ENCODE results near the gene PHLPP2.

Gene PHLPP2, protein sequence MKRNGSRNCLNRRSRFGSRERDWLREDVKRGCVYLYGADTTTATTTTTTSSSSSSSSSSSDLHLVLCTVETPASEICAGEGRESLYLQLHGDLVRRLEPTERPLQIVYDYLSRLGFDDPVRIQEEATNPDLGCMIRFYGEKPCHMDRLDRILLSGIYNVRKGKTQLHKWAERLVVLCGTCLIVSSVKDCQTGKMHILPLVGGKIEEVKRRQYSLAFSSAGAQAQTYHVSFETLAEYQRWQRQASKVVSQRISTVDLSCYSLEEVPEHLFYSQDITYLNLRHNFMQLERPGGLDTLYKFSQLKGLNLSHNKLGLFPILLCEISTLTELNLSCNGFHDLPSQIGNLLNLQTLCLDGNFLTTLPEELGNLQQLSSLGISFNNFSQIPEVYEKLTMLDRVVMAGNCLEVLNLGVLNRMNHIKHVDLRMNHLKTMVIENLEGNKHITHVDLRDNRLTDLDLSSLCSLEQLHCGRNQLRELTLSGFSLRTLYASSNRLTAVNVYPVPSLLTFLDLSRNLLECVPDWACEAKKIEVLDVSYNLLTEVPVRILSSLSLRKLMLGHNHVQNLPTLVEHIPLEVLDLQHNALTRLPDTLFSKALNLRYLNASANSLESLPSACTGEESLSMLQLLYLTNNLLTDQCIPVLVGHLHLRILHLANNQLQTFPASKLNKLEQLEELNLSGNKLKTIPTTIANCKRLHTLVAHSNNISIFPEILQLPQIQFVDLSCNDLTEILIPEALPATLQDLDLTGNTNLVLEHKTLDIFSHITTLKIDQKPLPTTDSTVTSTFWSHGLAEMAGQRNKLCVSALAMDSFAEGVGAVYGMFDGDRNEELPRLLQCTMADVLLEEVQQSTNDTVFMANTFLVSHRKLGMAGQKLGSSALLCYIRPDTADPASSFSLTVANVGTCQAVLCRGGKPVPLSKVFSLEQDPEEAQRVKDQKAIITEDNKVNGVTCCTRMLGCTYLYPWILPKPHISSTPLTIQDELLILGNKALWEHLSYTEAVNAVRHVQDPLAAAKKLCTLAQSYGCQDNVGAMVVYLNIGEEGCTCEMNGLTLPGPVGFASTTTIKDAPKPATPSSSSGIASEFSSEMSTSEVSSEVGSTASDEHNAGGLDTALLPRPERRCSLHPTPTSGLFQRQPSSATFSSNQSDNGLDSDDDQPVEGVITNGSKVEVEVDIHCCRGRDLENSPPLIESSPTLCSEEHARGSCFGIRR (N-terminal part only)

DNA sequence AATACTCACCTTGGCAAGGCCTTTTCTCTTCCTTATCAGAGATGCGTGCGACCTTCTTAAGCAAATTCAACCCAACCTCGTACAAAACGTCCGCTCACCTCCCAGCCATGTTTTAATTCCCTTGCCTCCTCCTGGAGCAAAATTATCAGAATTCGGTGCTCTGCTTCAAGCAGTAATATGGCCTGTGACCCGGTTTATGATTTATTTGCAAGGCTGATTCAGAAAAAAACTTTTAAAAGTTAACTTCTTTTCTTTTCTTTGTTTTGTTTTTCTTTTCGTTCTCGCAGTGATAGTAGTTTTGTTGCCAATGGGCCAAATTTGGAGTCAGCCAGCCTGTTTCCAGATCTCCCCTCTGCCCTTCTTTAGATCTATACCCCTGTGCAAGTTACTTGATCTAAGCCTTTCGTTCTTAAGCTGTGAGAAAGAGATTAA, at the start of gene PHLPP2:
PHLPP2 (minus strand) TSS at position 382 of the 432 bp plus-strand sequence. CDS start 9,906 bp downstream, outside the sequence.
- in situ Hi-C loops (cut with HindIII; ENCODE audit: low sequenced_read_pairs): no loop called here

DNA sequence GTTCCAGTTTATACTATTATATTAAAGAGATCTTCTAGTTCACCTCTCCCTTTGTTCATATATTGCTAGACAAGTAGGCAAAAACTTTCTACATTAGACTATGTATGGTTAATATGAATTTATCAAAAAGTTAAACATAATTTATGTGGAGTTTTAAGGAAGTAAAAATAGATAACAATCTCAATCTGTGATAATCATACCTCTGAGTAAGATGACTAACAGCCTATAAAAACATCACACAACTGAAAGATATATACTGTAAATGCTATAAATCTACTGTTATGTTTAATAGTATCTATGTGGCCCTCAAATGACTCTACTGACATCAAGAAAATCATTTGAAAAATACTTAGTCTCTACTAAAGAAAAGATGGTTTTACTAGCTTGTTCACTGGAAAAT, 47.1 kb upstream of the PHLPP2 start:
- in situ Hi-C loops (cut with HindIII; ENCODE audit: low sequenced_read_pairs): no loop called here

GRCh38 chr16:71769222-71769621, 44.7 kb upstream of the PHLPP2 start:
- in situ Hi-C loops (cut with HindIII; ENCODE audit: low sequenced_read_pairs): no loop called here

GRCh38 chr16:71767060-71767900, 42.8 kb upstream of the PHLPP2 start:
- in situ Hi-C loops (cut with HindIII; ENCODE audit: low sequenced_read_pairs): no loop called here

GRCh38 chr16:71762186-71762585, 37.7 kb upstream of the PHLPP2 start:
- in situ Hi-C loops (cut with HindIII; ENCODE audit: low sequenced_read_pairs): no loop called here

DNA sequence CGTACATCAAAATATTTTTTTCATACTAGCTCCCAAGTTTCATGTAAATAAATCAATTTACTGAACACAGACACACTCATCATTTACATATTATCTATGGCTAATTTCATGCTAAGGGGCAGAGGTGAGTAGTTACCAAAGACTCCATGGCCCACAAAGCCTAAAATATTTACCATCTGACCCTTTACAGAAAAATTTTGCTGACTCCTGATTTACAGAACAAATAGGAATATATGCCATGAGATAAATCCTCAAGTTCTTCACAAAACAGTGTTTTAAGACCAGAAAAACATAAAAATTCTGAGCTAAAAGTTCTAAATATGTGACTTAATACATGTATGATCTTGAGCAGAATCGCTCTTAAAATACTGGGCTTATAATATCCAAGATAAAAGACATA, 36.6 kb upstream of the PHLPP2 start:
- in situ Hi-C loops (cut with HindIII; ENCODE audit: low sequenced_read_pairs): no loop called here

DNA sequence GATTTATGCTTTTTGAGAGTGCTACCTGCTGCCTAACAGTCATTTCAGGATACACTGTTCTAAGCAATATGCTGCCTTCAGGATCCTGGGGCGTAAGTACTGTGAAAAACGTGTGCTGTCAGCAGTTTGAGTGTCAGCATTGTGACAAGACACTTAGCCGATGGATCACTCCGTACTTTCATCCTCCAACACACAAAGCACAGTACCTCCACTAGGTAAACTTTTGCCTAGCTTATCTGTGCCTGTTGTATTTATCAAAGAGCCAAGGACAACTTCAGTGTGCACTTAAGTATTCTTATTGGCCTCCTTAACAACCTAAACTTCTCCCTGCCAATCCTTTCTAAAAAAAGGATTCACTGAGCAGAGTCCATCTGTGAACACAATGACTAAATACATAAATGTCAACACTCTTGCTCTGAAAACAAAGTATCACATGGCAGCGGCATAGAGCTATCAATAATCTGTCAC, 33.8 kb upstream of the PHLPP2 start:
- in situ Hi-C loops (cut with HindIII; ENCODE audit: low sequenced_read_pairs): no loop called here

DNA sequence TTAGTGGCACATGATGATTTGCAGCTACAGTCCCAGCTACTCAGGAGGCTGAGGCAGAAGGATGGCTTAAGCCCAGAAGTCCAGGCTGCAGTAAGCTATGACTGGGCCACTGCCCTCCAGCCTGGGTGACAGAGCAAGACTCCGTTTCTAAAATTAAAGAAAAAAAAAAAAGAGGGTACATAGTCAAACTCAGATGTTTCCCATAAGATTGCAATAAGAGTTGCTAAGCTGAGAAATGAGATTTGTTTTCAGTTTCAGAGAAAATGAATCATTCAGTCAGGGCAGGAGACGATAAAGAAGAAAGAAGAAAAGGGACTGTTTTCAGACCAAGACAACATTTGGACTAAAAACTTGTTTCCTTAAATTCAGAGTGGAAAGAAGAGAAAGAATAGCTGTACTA, 30.2 kb upstream of the PHLPP2 start:
- in situ Hi-C loops (cut with HindIII; ENCODE audit: low sequenced_read_pairs): no loop called here

DNA sequence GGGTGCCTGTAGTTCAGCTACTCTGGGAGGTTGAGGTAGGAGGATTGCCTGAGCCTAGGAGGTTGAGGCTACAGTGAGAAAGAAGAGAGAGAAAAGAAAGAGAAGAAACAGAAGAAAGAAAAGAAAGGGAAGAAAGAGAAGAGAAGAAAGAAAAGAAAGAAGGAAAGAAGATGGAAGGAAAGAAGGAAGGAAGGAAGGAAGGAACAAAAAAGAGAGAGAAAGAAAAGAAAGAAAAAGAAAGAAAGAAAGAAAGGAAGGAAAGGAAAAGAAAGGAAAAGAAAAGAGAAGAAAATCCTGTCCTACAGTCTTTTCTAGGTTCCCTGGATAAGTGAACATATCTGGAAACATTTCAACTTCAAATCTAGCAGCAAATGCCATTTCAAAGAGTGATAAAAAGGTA, 29.6 kb upstream of the PHLPP2 start:
- in situ Hi-C loops (cut with HindIII; ENCODE audit: low sequenced_read_pairs): no loop called here

GRCh38 chr16:71748226-71748625, 23.7 kb upstream of the PHLPP2 start:
- in situ Hi-C loops (cut with HindIII; ENCODE audit: low sequenced_read_pairs): no loop called here

DNA sequence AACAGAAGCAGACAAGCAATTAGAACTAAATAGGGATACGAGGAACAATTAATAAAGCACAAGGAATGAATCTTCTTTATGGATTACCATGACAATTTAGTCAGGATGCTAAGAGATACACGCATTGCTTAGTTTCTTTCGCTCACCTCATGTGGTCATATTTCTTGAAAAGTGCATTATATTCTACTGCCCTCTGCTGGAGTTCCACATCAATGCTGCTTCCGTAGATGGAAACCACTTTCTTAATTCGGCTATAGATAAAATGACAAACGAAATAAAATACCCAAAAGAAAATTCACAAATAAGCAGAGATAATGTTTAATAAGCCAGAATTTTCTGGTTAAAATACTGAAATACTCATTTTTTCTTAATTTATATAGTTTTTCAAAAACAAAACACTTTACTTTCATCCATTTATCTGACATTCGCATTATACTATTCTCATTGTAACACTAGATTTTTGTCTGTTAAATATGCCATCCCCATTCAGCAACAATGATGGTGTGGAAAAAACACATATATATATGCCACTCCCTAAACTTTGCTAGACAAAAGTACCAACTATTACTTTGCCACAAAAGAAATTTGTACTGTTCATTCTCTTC, 22.0 kb upstream of the PHLPP2 start:
- in situ Hi-C loops (cut with HindIII; ENCODE audit: low sequenced_read_pairs): no loop called here

- in situ Hi-C loops (cut with HindIII; ENCODE audit: low sequenced_read_pairs): loop anchor here (5.0 kb wide), 2 partner anchors 48 to 88 kb away; no protein-coding TSS in a partner anchor
These were observed 14.4 kb upstream of the PHLPP2 start for GRCh38 chr16:71738855-71739254.

DNA sequence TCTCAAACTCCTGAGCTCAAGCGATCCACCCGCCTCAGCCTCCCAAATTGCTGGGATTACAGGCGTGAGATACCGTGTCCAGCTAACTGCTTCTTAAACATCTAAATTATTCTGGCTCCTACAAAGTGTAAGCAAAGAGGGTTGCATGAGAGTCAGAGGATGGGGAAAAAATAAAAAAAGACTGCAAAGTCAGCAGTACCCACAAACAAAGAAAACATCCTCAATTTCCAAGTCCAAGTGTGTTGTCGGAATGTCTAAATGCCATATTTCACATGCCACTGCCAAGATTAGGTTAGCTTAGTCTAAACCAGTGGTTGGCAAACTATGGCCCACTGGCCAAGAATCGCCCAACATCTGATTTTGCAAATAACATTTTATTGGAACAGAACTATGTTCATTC, 13.0 kb upstream of the PHLPP2 start:
- in situ Hi-C loops (cut with HindIII; ENCODE audit: low sequenced_read_pairs): loop anchor here (5.0 kb wide), 2 partner anchors 50 to 90 kb away; no protein-coding TSS in a partner anchor

- in situ Hi-C loops (cut with HindIII; ENCODE audit: low sequenced_read_pairs): no loop called here
These were observed 10.0 kb upstream of the PHLPP2 start for GRCh38 chr16:71734511-71734910.

- in situ Hi-C loops (cut with HindIII; ENCODE audit: low sequenced_read_pairs): no loop called here
These were observed 8.1 kb upstream of the PHLPP2 start for GRCh38 chr16:71732587-71732986.

DNA sequence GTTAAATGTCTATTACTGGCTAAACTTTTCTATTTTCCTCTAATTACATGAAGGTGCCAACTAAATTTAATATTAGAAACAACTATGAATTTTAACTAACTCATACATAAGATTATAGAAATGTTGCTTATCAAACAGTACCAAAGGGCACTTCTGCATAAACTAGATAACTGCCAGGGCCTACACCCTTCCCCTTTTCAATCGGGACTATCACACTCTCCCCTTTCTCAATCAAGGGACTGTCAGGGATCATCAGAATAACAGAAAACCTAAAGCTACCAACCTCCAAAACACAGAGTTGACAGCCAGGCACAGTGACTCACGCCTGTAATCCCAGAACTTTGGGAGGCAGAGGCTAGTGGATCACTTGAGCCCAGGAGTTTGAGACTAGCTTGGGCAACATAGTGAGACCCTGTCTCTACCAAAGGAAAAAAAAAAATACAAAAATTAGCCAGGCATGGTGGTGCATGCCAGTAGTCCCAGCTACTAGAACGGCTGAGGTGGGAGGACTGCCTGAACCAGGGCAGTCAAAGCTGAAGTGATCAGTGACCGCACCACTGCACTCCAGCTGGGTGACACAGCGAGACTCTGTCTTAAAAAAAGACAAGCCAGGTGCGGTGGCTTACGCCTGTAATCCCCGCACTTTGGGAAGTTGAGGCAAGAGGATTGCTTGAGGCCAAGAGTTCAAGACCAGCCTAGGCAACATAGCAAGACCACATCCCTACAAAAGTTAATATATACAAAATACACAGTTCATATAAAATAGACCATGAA, 3.2 kb upstream of the PHLPP2 start:
- in situ Hi-C loops (cut with HindIII; ENCODE audit: low sequenced_read_pairs): no loop called here

GRCh38 chr16:71726476-71727315, 2.2 kb upstream of the PHLPP2 start:
- in situ Hi-C loops (cut with HindIII; ENCODE audit: low sequenced_read_pairs): no loop called here

Measured in endothelial cell of hepatic sinusoid (primary cell).